Activated T-cell treated with anti-CD3 and anti-CD28 coated beads for 4 hours (primary cell): Measurements from ENCODE around the gene ANKRD33.

Source experiments
- DNase-seq: peaks from one replicate; pipeline ENCODE4 v3.0.0-alpha.2; 2020

The ANKRD33 gene

DNA sequence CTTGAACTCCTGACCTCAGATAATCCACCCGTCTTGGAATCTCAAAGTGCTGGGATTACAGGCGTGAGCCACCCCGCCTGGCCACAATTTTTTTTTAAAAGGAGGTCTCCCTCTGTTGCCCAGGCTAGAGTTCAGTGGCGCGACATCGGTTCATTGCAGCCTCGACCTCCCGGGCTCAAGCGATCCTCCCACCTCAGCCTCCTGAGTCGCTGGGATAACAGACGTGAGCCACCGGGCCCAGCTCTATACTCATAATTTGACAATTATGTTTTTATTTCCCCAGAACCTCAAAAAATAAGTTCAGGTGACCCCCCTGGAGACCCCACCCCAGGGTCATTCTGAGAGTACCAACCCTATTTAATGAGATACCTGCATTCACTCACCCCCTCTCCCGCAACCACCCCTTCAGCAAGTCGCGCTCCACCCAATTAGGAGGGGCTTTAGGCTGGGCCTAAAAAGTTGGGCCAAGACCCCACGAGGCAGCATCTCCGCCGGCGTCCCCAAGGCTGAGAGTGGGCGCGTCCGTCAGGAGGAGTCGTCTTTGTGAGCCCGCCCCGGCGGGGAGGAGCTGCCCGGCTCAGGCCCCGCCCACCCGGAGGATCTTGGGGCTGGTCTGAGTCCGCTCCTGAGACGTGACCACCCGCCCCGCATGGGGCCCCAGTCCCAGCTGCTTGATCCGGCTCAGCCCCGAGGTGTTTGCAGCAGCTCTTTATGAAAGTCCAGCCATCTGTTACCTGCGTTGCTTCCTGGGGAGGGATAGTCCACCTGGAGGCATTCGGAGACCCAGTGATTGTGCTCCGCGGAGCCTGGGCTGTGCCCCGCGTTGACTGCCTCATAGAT is at the start of gene ANKRD33:
Gene ANKRD33, plus strand, starts transcription at position 628 of the 840 bp plus-strand sequence. Its CDS starts 84 bp downstream, at position 712.
- DNase-seq: no peak

DNA sequence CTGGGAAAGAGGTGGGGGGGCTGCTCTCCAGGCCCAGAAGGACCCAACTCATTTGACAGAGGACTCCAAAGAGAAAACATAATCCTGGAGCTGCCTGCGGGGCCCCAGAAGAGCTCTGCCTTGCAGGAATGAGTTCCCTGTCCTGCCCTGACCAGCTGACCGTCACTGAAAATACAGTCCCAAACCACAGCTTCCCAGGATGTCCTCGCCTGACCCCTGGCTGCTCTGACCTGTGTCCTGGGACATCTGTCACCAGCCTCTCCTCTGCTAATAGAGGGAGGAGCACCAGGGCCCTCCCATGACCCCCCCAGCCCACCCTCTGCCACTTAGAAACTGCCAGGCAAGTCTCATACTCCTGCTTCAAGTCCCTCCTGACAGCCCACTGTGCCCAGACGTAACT is 49.1 kb upstream of the ANKRD33 start:
- DNase-seq: no peak

DNA sequence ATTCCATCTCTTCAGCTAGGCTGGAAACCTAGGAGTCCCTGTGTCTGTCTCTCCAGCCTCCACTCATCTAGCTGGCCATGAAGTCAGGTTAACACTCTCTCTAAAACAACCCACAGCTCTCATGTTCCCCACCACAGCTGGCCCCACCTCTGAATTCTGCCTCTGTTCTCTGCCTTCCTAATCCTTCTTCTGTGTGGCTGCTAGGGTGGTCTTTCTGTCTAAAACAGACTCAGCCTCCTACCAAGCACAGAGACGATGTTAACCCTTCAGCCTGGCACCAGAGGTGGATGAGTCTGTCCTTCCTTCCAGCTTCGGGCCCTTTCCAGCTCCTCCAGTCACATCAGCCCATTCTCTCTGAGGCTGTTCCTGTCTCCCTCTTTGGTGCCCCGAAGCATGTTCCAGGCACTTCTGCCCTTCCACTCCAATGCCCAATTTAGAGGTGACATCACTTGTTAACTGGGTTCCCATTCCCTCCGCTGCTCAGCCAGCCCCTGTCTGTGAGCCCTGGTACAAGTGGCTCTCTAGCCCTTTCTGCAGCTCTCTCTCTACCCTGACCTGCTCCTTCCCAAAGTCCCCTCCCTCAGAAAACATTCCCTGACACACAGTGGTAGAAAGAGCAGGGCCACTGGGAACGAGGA is 48.5 kb upstream of the ANKRD33 start:
- no peak for DNase-seq

DNA sequence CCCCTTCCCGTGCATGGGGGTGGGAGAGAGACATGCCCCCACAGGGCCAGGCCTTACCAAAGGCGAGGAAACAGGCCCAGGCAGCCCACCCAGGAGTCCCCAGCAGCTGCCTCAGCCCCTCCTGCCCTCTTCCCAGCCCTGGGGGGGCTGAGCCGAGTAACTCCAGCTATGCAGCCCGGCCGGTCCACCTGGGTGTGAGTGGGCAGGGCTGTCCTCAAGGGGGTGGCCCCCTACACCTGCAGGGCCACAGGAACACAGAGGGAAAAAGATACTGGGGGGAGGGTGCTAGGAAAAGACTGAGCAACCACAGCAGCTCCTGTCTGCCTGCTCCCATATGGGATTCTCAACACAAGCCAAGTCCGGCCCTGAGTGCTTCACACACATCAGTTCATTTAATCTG is 46.9 kb upstream of the ANKRD33 start:
- DNase-seq: no peak

- DNase-seq: no peak
Observed at GRCh38 chr12:51841727-51842126, 46.2 kb upstream of the ANKRD33 start.

DNA sequence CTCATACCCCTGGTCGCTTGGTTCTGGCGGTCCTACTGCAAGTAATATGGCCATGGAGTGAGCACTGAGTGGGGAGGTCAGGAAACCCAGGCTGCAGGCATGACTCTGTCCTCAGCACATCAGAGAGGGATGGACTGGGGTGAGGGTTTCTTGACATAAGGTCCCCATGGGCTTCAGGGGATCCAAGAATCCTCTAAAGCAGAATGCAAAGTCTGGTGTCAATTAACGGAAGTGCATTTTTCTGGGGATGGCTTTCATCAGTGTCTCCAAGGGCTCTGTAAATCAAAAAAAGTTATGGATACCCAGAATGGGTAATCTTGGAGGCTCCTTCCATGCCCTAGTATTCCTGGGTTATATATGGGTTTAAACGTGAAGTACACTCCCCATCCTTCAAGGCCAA is 43.0 kb upstream of the ANKRD33 start:
- no peak for DNase-seq

GRCh38 chr12:51845482-51845881 is 42.4 kb upstream of the ANKRD33 start:
- DNase-seq: no peak

- DNase-seq: no peak
Observed at GRCh38 chr12:51846271-51846691, 41.6 kb upstream of the ANKRD33 start.

- peak; percentile 33 for DNase-seq
Observed at GRCh38 chr12:51846911-51847642, 40.8 kb upstream of the ANKRD33 start.

DNA sequence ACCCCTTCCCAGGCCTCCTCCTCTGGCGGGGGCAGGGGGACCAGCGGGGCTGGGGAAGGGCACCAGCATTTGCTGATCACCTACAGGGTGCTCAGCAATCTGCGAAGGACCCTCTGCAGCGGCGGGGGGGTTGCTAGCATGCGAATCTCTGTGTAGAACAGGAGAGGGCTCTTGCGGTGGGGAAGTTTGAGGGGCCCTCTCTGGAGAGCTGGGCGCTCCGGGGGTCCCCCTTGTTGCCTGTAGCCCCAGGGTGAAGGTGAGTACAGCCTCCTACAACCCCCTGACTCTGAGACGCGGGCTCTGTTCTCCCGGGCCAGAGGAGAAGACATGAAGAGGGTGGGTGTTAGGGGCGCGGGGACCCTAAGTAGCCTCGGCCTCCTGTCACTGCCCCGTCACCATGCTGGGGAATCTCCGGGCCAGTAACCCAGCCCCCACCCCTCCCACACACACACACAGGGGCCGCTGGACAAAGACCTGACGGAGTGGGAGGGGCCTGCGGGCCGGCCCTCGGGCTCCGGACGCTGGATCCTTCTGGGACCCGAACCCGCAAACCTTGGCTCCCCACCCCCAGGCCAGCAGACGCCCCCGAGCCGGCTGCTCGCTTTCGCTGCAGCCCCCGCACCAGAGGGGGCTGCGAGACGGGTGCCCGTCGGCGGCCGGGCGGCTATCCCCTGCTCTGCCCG is 40.1 kb upstream of the ANKRD33 start:
- no peak for DNase-seq

DNA sequence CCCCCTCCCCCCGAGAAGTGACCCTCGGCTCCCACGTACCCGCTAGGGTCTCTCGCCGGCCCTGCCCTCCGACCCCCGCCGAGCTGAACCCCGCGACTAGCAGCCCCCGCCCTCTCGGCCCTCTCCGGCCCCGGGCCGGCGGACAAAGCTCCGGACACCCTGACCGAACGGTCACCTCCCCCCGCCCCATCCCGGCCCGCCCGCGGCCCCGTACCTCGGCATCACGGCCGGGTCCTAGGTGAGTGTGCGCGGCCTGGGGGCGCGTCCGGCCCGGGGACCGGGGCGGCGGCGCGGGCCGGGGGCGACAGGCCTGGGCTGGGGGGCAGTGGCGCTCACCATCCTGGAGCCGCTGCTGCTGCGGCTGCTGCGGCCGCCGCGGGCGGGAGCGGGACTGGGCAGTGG is 39.6 kb upstream of the ANKRD33 start, which contains the start of gene FIGNL2:
Gene FIGNL2, minus strand, starts transcription at position 393 of the 402 bp plus-strand sequence. CDS start 26,305 bp downstream, outside the sequence.
- DNase-seq: no peak

GRCh38 chr12:51848841-51849735 is 38.8 kb upstream of the ANKRD33 start:
- DNase-seq: no peak

DNA sequence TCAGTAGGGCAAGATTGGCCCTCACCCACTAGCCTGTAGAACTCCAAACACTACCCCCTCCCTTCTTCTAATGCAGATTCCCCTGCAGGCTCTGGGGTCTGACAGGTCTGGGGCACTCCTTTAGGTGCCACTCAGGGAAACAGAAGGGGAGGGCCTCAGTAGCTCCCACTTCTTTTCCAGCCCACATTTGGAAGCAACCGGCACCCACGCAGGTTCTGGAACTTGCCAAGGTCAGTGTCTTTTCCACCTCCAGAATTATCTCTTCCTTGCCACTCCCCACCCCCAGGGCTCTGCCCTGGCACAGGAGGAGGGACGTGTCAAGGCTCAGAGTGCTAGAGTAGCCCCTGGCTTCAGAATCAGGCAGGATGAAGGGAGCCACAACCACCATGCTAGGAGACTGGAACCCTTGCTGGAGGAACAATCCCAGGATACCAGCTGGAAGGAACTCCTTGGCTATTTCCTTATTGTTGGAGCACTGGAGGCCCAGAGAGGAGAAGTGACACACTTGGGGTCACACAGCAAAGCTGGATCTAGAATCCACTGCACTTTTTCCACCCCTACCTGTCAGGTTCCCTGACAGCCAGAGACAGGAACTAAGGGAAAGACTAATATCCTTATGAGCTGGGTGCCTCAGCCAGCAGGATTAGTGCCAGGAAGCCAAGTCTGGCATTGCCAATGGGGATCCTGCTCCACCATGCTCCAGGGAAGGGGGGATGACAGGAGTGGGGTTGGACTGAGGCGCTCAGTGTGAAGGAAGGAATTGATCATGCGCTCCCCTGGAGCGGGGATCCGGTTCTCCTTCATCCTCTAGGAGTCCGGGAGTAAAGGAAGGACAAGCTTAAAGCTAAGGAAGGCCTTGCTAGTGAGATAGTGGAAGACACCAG is 37.6 kb upstream of the ANKRD33 start:
- no peak for DNase-seq

GRCh38 chr12:51850965-51851299 is 37.0 kb upstream of the ANKRD33 start:
- no peak for DNase-seq

DNA sequence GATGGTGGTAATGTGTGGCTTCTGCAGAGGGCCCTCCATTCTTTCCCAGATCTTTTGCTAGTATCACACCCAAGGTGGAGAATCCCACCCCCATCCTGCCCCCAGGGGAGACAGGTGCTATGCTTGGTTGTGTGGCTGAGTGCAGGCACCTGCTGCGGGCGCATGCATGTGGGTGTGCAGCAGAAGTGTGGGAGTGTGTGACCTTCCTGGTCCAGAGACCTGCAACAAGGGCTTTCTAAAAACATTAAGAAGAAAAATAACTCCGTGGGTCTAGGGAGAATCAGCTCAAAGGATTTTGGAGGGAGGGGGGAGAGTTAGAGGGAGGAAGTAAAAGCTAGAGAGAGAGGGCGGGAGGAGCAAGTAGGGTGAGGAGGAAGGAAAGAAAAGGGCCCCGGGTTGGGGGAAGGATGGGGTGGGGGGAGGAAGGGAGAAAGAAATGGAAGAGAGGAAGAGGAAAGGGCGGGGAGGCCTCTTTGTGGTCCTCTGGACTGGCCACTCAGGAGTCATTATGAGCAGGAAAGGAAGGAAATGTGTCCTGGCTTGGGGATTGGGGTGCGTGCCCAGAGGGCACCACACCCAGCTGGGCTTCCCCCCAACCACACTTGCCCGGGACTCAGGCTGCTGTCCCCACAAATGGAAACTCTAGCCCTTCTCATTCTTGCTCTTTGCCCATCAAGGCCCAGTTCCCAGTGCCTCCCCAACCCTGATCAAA is 36.3 kb upstream of the ANKRD33 start:
- DNase-seq: no peak

- no peak for DNase-seq
Observed at GRCh38 chr12:51852404-51853137, 35.3 kb upstream of the ANKRD33 start.

- DNase-seq: no peak
Observed at GRCh38 chr12:51855586-51856428, 32.1 kb upstream of the ANKRD33 start.

DNA sequence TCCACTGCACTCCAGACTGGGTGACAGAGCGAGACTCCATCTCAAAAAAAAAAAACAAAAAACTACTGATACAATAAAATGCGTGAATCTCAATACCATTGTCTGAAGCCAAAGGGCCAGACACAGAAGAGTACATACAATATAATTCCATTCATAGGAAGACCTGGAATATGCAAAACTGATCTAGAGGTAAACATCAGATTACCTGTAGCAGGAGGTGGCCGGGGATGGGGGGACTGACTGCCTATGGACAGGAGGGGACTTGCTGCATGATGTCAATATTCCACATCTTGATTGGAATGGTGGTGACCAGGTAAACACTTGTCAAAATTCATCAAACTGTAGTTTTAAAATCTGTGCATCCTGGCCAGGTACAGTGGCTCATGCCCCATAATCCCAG is 26.9 kb upstream of the ANKRD33 start:
- DNase-seq: no peak

DNA sequence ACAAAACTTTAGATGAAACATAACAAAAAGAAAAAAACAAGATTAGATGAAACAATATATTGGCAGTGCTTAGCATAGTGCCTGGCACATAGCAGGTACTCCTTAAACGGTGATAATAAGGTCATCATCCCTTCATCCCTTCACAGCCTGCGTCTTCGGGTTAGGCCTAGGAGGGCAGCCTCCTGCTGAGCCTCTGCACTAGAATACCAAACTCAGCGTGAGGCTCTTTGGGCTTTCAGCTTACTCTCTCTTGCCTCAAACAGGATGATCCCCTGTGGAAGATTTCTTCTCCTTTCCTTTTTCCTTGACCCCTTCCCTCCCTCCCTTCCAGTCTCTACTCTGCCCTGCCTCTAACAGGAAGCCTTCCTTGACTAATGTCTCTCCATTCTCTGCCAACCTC is 25.0 kb upstream of the ANKRD33 start:
- DNase-seq: no peak
